SU-DHL-6 (cell line): ENCODE data around the gene SYNJ2.

Experiments
- H2AFZ ChIP-seq: fragments of 200-600 bp; sonication (generic); 2 replicates; pipeline ENCODE4 v1.6.1; 2014; ENCODE audit warnings: low read depth, mild to moderate bottlenecking, moderate library complexity, mixed read lengths, antibody characterized with exemption, low read length; ENCODE audit not compliant: severe bottlenecking
- H3F3A ChIP-seq: fragments of 200-600 bp; shearing (Covaris generic); 2 replicates; pipeline ENCODE4 v1.6.0; 2016; ENCODE audit warnings: antibody characterized with exemption, mild to moderate bottlenecking; ENCODE audit not compliant: insufficient read depth
- H3K27ac ChIP-seq: fragments of 200-600 bp; sonication (generic); 2 replicates; pipeline ENCODE4 v1.5.1; 2016; ENCODE audit warnings: low read depth, mild to moderate bottlenecking, low read length, moderate library complexity, mixed read lengths
- H3K27me3 ChIP-seq: fragments of 200-600 bp; sonication (generic), shearing (Covaris generic); 2 replicates; pipeline ENCODE4 v1.6.0; 2014; ENCODE audit warnings: mild to moderate bottlenecking, low read length
- H3K36me3 ChIP-seq: fragments of 200-600 bp; sonication (generic); 2 replicates; pipeline ENCODE4 v1.6.1; 2014; ENCODE audit warnings: mild to moderate bottlenecking, low read length, mixed read lengths
- H3K4me2 ChIP-seq: fragments of 300-600, 200-600 bp; shearing (Covaris generic), sonication (generic); 2 replicates; pipeline ENCODE4 v1.6.0; 2014; ENCODE audit warnings: low read length, low read depth, mild to moderate bottlenecking; ENCODE audit not compliant: poor library complexity, severe bottlenecking
- H3K4me3 ChIP-seq: fragments of 200-600 bp; sonication (generic); 2 replicates; pipeline ENCODE4 v1.5.1; 2014; ENCODE audit warnings: antibody characterized with exemption, low read length, mild to moderate bottlenecking, mixed read lengths; ENCODE audit not compliant: insufficient read depth, poor library complexity, severe bottlenecking
- H3K79me2 ChIP-seq: fragments of 200-600 bp; sonication (generic); 2 replicates; pipeline ENCODE4 v1.6.1; 2014; ENCODE audit warnings: mild to moderate bottlenecking, low read length, moderate library complexity; ENCODE audit not compliant: insufficient read depth
- H3K9ac ChIP-seq: fragments of 200-600 bp; sonication (generic); 2 replicates; pipeline ENCODE4 v1.7.0; 2014; ENCODE audit warnings: mild to moderate bottlenecking, low read length
- H3K9me2 ChIP-seq: fragments of 200-600 bp; sonication (generic); replicated peaks from 2 replicates; pipeline ENCODE4 v1.6.1; 2014; ENCODE audit warnings: low read length; ENCODE audit not compliant: insufficient read depth
- H3K9me3 ChIP-seq: fragments of 200-600 bp; sonication (generic); 2 replicates; pipeline ENCODE4 v1.6.1; 2014; ENCODE audit warnings: low read length, mixed read lengths; ENCODE audit not compliant: insufficient read depth
- H4K20me1 ChIP-seq: fragments of 200-600 bp; sonication (generic); 2 replicates; pipeline ENCODE4 v1.6.1; 2014; ENCODE audit warnings: low read depth, mild to moderate bottlenecking, antibody characterized with exemption, low read length, moderate library complexity, mixed read lengths
- CTCF ChIP-seq: fragments of 200-600 bp; sonication (generic); IDR thresholded peaks from one replicate; pipeline ENCODE4 v1.5.1; 2017; ENCODE audit warnings: antibody characterized with exemption, mild to moderate bottlenecking, low read length, moderate library complexity; ENCODE audit not compliant: insufficient read depth, poor library complexity, severe bottlenecking
- EZH2phosphoT487 ChIP-seq: fragments of 200-600 bp; sonication (generic), shearing (Covaris generic); conservative IDR thresholded peaks from 2 replicates; pipeline ENCODE4 v1.6.1; 2018; ENCODE audit warnings: mild to moderate bottlenecking, antibody characterized with exemption, low read length, moderate library complexity, mixed read lengths

Gene SYNJ2

GRCh38 chr6:157984128-157984527, 2.5 kb downstream of the SYNJ2 start:
- Histone ChIP-seq H3K27me3 (no peaks in the 10 kb centered on the region), H3K9me3 (no peaks in the 10 kb centered on the region), H3K27ac (no peak overlapping the region), H3K9me2 (no peaks in the 10 kb centered on the region), H3K9ac (no peak overlapping the region), H3K4me2 (no peak overlapping the region), H4K20me1 (no peaks in the 10 kb centered on the region), H3F3A (no peaks in the 10 kb centered on the region), H3K4me3 (no peak overlapping the region), H3K36me3 (no peaks in the 10 kb centered on the region), H2AFZ (no peak overlapping the region), H3K79me2 (no peaks in the 10 kb centered on the region)
- no peak for TF ChIP-seq EZH2phosphoT487
- TF ChIP-seq CTCF, result no peak

- no peak overlapping the region for H3K4me3 ChIP-seq
- no peaks in the 10 kb centered on the region for H3K36me3 ChIP-seq
Measured at GRCh38 chr6:157984686-157985225, 3.1 kb downstream of the SYNJ2 start.

GRCh38 chr6:157985378-157986155, 3.9 kb downstream of the SYNJ2 start:
- H3K9me3 ChIP-seq, result no peaks in the 10 kb centered on the region
- no peaks in the 10 kb centered on the region for H3K79me2 ChIP-seq
- no peak for TF ChIP-seq EZH2phosphoT487
- no peak for TF ChIP-seq CTCF
- H3F3A ChIP-seq, result no peaks in the 10 kb centered on the region
- no peaks in the 10 kb centered on the region for H3K9me2 ChIP-seq
- no peaks in the 10 kb centered on the region for H3K27me3 ChIP-seq
- H3K36me3 ChIP-seq, result no peaks in the 10 kb centered on the region
- no peaks in the 10 kb centered on the region for H4K20me1 ChIP-seq
- H3K4me2 ChIP-seq, result no peak overlapping the region
- no peak overlapping the region for H3K27ac ChIP-seq
- H2AFZ ChIP-seq, result no peak overlapping the region
- H3K9ac ChIP-seq, result no peak overlapping the region
- no peak overlapping the region for H3K4me3 ChIP-seq

More at GRCh38 chr6:157984686-157985225, 3.1 kb downstream of the SYNJ2 start:
- H4K20me1 ChIP-seq, result no peaks in the 10 kb centered on the region
- no peaks in the 10 kb centered on the region for H3K27me3 ChIP-seq
- no peak overlapping the region for H3K4me2 ChIP-seq
- H3K9me2 ChIP-seq, result no peaks in the 10 kb centered on the region
- H3K9ac ChIP-seq, result no peak overlapping the region
- no peaks in the 10 kb centered on the region for H3F3A ChIP-seq
- H2AFZ ChIP-seq, result no peak overlapping the region
- no peaks in the 10 kb centered on the region for H3K79me2 ChIP-seq
- no peaks in the 10 kb centered on the region for H3K9me3 ChIP-seq
- TF ChIP-seq EZH2phosphoT487, result no peak
- TF ChIP-seq CTCF, result no peak
- no peak overlapping the region for H3K27ac ChIP-seq
